ENCODE data around the gene RAB30. TPM values are rescaled to one million over a fixed set of nuclear protein-coding genes. Genes with fewer than 3 reads are reported as not detected.

Gene RAB30
- total RNA-seq, 2 experiments from 2014 or later: 76.2 to 79.2 TPM

- peaks cover 3% of the 10 kb centered on the region for H3K4me1 ChIP-seq (ENCODE audit: insufficient read depth, low read length)
- peaks cover 48% of the 10 kb centered on the region for H3K4me1 Mint-ChIP-seq (ENCODE audit: low read depth)
- intact Hi-C loops (cut with DNase I, micrococcal nuclease): no loop called here
Measured at GRCh38 chr11:83027289-83027688, 44.4 kb downstream of the RAB30 start.

DNA sequence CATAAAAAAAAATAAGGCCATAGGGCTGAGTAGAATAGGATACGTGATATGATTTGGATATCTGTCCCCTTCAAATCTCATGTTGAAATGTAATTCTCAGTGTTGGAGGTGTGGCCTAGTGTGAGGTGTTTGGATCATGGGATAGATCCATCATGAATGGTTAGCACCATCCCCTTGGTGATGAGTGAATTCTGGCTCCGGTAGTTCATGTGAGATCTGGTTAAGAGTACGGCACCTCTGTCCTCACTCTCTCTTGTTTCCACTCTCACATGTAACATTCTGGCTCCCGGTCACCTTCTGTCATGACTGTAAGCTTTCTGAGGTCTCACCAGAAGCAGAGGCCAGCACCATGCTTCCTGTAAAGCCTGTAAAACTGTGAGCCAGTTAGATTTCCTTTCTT is 45.5 kb downstream of the RAB30 start:
- no peaks in the 10 kb centered on the region for H3K36me3 Mint-ChIP-seq (ENCODE audit: low read depth)
- ATAC-seq (ENCODE audit: poor library complexity) (no peak), DNase-seq (no peak)
- Histone ChIP-seq H3K4me1 (ENCODE audit: insufficient read depth, low read length) (peaks cover 3% of the 10 kb centered on the region), H3K9me3 (ENCODE audit: control insufficient read depth in 1 of 2, insufficient read depth in 1 of 2, low read length in 2 of 2) (peaks cover 0 to 3% of the 10 kb centered on the region in 2 experiments), H3K27me3 (ENCODE audit: control insufficient read depth in 1 of 2, insufficient read depth in 2 of 2, low read length in 2 of 2) (no peaks in the 10 kb centered on the region), H3K4me3 (ENCODE audit: low read length) (no peak overlapping the region), H3K36me3 (ENCODE audit: insufficient read depth, low read length) (no peaks in the 10 kb centered on the region), H3K27ac (ENCODE audit: low read depth in 1 of 2, low read length in 2 of 2) (no peak overlapping the region)
- CTCF ChIA-PET: no interaction called here
- H3K27me3 Mint-ChIP-seq: no peaks in the 10 kb centered on the region
- TF ChIP-seq, protein P1, sequence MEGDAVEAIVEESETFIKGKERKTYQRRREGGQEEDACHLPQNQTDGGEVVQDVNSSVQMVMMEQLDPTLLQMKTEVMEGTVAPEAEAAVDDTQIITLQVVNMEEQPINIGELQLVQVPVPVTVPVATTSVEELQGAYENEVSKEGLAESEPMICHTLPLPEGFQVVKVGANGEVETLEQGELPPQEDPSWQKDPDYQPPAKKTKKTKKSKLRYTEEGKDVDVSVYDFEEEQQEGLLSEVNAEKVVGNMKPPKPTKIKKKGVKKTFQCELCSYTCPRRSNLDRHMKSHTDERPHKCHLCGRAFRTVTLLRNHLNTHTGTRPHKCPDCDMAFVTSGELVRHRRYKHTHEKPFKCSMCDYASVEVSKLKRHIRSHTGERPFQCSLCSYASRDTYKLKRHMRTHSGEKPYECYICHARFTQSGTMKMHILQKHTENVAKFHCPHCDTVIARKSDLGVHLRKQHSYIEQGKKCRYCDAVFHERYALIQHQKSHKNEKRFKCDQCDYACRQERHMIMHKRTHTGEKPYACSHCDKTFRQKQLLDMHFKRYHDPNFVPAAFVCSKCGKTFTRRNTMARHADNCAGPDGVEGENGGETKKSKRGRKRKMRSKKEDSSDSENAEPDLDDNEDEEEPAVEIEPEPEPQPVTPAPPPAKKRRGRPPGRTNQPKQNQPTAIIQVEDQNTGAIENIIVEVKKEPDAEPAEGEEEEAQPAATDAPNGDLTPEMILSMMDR (IDR thresholded peaks at IDR 0.05): no peak
- H3K27ac Mint-ChIP-seq: no peak overlapping the region
- intact Hi-C loops (cut with DNase I, micrococcal nuclease): no loop called here
- H3K4me1 Mint-ChIP-seq (ENCODE audit: low read depth): peaks cover 43% of the 10 kb centered on the region
- POLR2A ChIA-PET: no interaction called here
- H3K4me3 Mint-ChIP-seq: no peak overlapping the region
- no peaks in the 10 kb centered on the region for H3K9me3 Mint-ChIP-seq

More at GRCh38 chr11:83027289-83027688, 44.4 kb downstream of the RAB30 start:
- no peaks in the 10 kb centered on the region for H3K27me3 ChIP-seq (ENCODE audit: control insufficient read depth in 1 of 2, insufficient read depth in 2 of 2, low read length in 2 of 2)
- Mint-ChIP-seq H3K4me3 (no peak overlapping the region), H3K36me3 (ENCODE audit: low read depth) (peaks cover 5% of the 10 kb centered on the region), H3K9me3 (no peaks in the 10 kb centered on the region), H3K27ac (no peak overlapping the region), H3K27me3 (no peaks in the 10 kb centered on the region)
- no peak overlapping the region for H3K27ac ChIP-seq (ENCODE audit: low read depth in 1 of 2, low read length in 2 of 2)
- TF ChIP-seq, protein P1 (IDR thresholded peaks at IDR 0.05): no peak
- no peaks in the 10 kb centered on the region for H3K36me3 ChIP-seq (ENCODE audit: insufficient read depth, low read length)
- ChIA-PET CTCF (no interaction called here), POLR2A (no interaction called here)
- DNase-seq: no peak
- no peak for ATAC-seq (ENCODE audit: poor library complexity)
- H3K9me3 ChIP-seq (ENCODE audit: control insufficient read depth in 1 of 2, insufficient read depth in 1 of 2, low read length in 2 of 2): no peaks in the 10 kb centered on the region
- no peak overlapping the region for H3K4me3 ChIP-seq (ENCODE audit: low read length)

- no peaks in the 10 kb centered on the region for H3K36me3 Mint-ChIP-seq (ENCODE audit: low read depth)
- H3K27me3 Mint-ChIP-seq: no peaks in the 10 kb centered on the region
- ChIA-PET POLR2A (no interaction called here), CTCF (no interaction called here)
- Histone ChIP-seq H3K36me3 (ENCODE audit: insufficient read depth, low read length) (no peaks in the 10 kb centered on the region), H3K9me3 (ENCODE audit: control insufficient read depth in 1 of 2, insufficient read depth in 1 of 2, low read length in 2 of 2) (peaks cover 0 to 4% of the 10 kb centered on the region in 2 experiments), H3K4me3 (ENCODE audit: low read length) (no peak overlapping the region), H3K27me3 (ENCODE audit: control insufficient read depth in 1 of 2, insufficient read depth in 2 of 2, low read length in 2 of 2) (no peaks in the 10 kb centered on the region), H3K4me1 (ENCODE audit: insufficient read depth, low read length) (peaks cover 3% of the 10 kb centered on the region), H3K27ac (ENCODE audit: low read depth in 1 of 2, low read length in 2 of 2) (no peak overlapping the region)
- intact Hi-C loops (cut with DNase I, micrococcal nuclease): no loop called here
- ATAC-seq (ENCODE audit: poor library complexity): no peak
- peaks cover 43% of the 10 kb centered on the region for H3K4me1 Mint-ChIP-seq (ENCODE audit: low read depth)
- no peak overlapping the region for H3K27ac Mint-ChIP-seq
- H3K9me3 Mint-ChIP-seq: no peaks in the 10 kb centered on the region
- DNase-seq: no peak
- H3K4me3 Mint-ChIP-seq: no peak overlapping the region
- TF ChIP-seq, protein P1 (IDR thresholded peaks at IDR 0.05): no peak
Measured at GRCh38 chr11:83025267-83025704, 46.4 kb downstream of the RAB30 start.
